Measurements from ENCODE around the gene KLK15. TPM values are rescaled to one million over a fixed set of nuclear protein-coding genes. Genes with fewer than 3 reads are reported as not detected.
A peak's percentile ranks its signal among the peaks of the same experiment; 100 is the strongest.

KLK15 gene
- total and polyA plus RNA-seq, 4 donors: not detected

DNA sequence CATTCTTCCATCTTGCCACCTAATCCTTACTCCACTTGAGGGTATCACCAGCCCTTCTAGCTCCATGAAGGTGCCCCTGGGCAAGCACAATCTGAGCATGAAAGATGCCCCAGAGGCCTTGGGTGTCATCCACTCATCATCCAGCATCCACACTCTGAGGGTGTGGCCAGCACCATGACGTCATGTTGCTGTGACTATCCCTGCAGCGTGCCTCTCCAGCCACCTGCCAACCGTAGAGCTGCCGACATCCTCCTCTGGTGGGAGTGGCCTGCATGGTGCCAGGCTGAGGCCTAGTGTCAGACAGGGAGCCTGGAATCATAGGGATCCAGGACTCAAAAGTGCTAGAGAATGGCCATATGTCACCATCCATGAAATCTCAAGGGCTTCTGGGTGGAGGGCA is 18.2 kb upstream of the KLK15 start:
- WGBS, 2 donors: 74 to 77% methylated on average over 4 of the region's 4 CpGs
- no peak for ATAC-seq (ENCODE audit: low FRiP score)
- no peak for DNase-seq
- Histone ChIP-seq H3K27ac (ENCODE audit: low read depth in 1 of 2, low read length in 2 of 2) (no peak overlapping the region), H3K9me3 (ENCODE audit: control insufficient read depth, low read length) (no peaks in the 10 kb centered on the region), H3K4me3 (ENCODE audit: low read length in 2 of 2) (no peak overlapping the region), H3K27me3 (ENCODE audit: control insufficient read depth in 1 of 2, insufficient read depth in 2 of 2, low read length in 1 of 2) (no peaks in the 10 kb centered on the region), H3K36me3 (ENCODE audit: control insufficient read depth in 1 of 2, insufficient read depth in 2 of 2, low read length in 1 of 2) (no peaks in the 10 kb centered on the region), H3K4me1 (ENCODE audit: control insufficient read depth in 1 of 2, insufficient read depth in 2 of 2, low read length in 2 of 2) (no peaks in the 10 kb centered on the region)
- intact Hi-C loops (cut with DNase I): no loop called here

DNA sequence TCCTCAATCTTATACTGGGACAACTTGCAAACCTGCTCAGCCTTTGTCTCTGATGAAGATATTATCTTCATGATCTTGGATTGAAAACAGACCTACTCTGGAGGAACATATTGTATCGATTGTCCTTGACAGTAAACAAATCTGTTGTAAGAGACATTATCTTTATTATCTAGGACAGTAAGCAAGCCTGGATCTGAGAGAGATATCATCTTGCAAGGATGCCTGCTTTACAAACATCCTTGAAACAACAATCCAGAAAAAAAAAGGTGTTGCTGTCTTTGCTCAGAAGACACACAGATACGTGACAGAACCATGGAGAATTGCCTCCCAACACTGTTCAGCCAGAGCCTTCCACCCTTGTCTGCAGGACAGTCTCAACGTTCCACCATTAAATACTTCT is 17.4 kb upstream of the KLK15 start:
- no peak for ATAC-seq (ENCODE audit: low FRiP score)
- 46 to 60% methylated on average over 3 of the region's 3 CpGs for WGBS, 2 donors
- DNase-seq: no peak
- Histone ChIP-seq H3K4me3 (ENCODE audit: low read length in 2 of 2) (no peak overlapping the region), H3K27ac (ENCODE audit: low read depth in 1 of 2, low read length in 2 of 2) (no peak overlapping the region), H3K4me1 (ENCODE audit: control insufficient read depth in 1 of 2, insufficient read depth in 2 of 2, low read length in 2 of 2) (no peaks in the 10 kb centered on the region), H3K27me3 (ENCODE audit: control insufficient read depth in 1 of 2, insufficient read depth in 2 of 2, low read length in 1 of 2) (no peaks in the 10 kb centered on the region), H3K36me3 (ENCODE audit: control insufficient read depth in 1 of 2, insufficient read depth in 2 of 2, low read length in 1 of 2) (no peaks in the 10 kb centered on the region), H3K9me3 (ENCODE audit: control insufficient read depth, low read length) (no peaks in the 10 kb centered on the region)
- intact Hi-C loops (cut with DNase I): no loop called here

GRCh38 chr19:50844296-50844935 is 11.0 kb upstream of the KLK15 start:
- no peak overlapping the region for H3K4me3 ChIP-seq (ENCODE audit: low read length in 2 of 2)
- H3K36me3 ChIP-seq (ENCODE audit: control insufficient read depth in 1 of 2, insufficient read depth in 2 of 2, low read length in 1 of 2): no peaks in the 10 kb centered on the region
- H3K9me3 ChIP-seq (ENCODE audit: control insufficient read depth, low read length): peaks cover 5% of the 10 kb centered on the region
- no peaks in the 10 kb centered on the region for H3K4me1 ChIP-seq (ENCODE audit: control insufficient read depth in 1 of 2, insufficient read depth in 2 of 2, low read length in 2 of 2)
- no peak for DNase-seq
- no peak for ATAC-seq (ENCODE audit: low FRiP score)
- 65% methylated on average over 8 of the region's 8 CpGs for WGBS, 2 donors
- intact Hi-C loops (cut with DNase I): no loop called here
- no peak overlapping the region for H3K27ac ChIP-seq (ENCODE audit: low read depth in 1 of 2, low read length in 2 of 2)
- H3K27me3 ChIP-seq (ENCODE audit: control insufficient read depth in 1 of 2, insufficient read depth in 2 of 2, low read length in 1 of 2): no peaks in the 10 kb centered on the region

DNA sequence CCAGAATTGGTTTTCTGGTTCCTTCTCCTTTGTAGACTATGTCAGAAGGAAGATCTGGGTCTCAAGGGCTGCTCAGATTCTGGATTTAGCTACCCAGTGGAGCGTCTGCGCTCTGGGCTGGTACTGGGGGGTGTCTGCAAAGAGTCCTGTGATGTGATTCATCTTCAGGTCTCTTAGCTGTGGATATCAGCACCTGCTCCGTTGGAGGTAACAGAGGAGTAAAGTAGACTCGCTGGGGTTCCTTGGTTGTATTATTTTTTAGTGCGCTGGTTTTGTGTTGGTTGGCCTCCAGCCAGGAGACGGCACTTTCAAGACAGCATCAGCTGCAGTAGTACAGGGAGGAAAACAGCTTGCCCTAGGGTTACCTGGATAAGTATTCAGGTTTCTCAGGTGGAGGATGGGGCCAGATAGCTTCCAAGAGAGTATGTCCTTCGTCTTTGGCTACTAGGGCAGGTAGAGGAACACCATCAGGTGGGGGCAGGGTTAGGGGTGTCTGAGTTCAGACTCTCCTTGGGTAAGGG is 10.4 kb upstream of the KLK15 start:
- Histone ChIP-seq H3K27ac (ENCODE audit: low read depth in 1 of 2, low read length in 2 of 2) (no peak overlapping the region), H3K4me1 (ENCODE audit: control insufficient read depth in 1 of 2, insufficient read depth in 2 of 2, low read length in 2 of 2) (no peaks in the 10 kb centered on the region), H3K4me3 (ENCODE audit: low read length in 2 of 2) (no peak overlapping the region), H3K27me3 (ENCODE audit: control insufficient read depth in 1 of 2, insufficient read depth in 2 of 2, low read length in 1 of 2) (no peaks in the 10 kb centered on the region), H3K9me3 (ENCODE audit: control insufficient read depth, low read length) (peaks cover 5% of the 10 kb centered on the region), H3K36me3 (ENCODE audit: control insufficient read depth in 1 of 2, insufficient read depth in 2 of 2, low read length in 1 of 2) (no peaks in the 10 kb centered on the region)
- no peak for DNase-seq
- ATAC-seq (ENCODE audit: low FRiP score): no peak
- intact Hi-C loops (cut with DNase I): no loop called here
- WGBS, 2 donors: 67% methylated on average over 7 of the region's 7 CpGs

DNA sequence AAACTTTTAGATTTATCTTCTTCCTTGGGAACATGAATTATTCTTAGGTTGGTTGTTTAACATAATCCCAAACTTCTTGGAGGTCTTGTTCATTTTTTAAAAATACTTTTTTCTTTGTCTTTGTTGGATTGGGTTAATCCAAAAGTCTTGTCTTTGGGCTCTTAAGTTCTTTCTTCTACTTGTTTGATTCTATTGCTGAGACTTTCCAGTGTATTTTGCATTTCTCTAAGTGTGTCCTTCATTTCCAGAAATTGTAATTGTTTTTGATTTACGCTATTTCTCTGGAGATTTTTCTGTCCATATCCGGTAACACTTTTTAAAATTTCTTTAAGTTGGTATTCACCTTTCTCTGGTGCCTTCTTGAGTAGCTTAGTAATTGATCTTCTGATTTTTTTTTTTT is 9.8 kb upstream of the KLK15 start:
- DNase-seq (no peak), ATAC-seq (ENCODE audit: low FRiP score) (no peak)
- Histone ChIP-seq H3K27ac (ENCODE audit: low read depth in 1 of 2, low read length in 2 of 2) (no peak overlapping the region), H3K9me3 (ENCODE audit: control insufficient read depth, low read length) (peaks cover 5% of the 10 kb centered on the region), H3K4me1 (ENCODE audit: control insufficient read depth in 1 of 2, insufficient read depth in 2 of 2, low read length in 2 of 2) (no peaks in the 10 kb centered on the region), H3K27me3 (ENCODE audit: control insufficient read depth in 1 of 2, insufficient read depth in 2 of 2, low read length in 1 of 2) (no peaks in the 10 kb centered on the region), H3K4me3 (ENCODE audit: low read length in 2 of 2) (no peak overlapping the region), H3K36me3 (ENCODE audit: control insufficient read depth in 1 of 2, insufficient read depth in 2 of 2, low read length in 1 of 2) (no peaks in the 10 kb centered on the region)
- 94 to 96% methylated on average over 2 of the region's 2 CpGs for WGBS, 2 donors
- intact Hi-C loops (cut with DNase I): no loop called here

DNA sequence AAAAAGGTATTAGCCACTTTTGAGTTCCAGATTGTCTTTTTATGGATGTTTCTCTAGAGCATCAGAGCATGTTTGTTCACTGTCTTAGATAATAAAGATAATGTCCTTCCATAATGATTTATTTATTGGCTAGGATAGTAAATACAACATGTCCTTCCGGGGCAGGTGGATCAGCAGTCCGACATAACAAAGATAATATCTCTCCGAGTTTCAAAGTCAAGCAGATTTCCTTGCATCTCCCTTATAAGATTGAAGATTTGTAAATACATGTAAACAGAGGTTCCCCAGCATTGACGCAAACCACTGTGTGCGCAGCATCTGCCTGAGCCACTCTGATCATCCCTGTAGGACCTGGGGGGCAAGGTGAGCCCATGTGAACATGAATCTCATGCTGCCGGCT is 8.8 kb upstream of the KLK15 start:
- intact Hi-C loops (cut with DNase I): no loop called here
- DNase-seq: no peak
- no peaks in the 10 kb centered on the region for H3K4me1 ChIP-seq (ENCODE audit: control insufficient read depth in 1 of 2, insufficient read depth in 2 of 2, low read length in 2 of 2)
- no peaks in the 10 kb centered on the region for H3K27me3 ChIP-seq (ENCODE audit: control insufficient read depth in 1 of 2, insufficient read depth in 2 of 2, low read length in 1 of 2)
- no peaks in the 10 kb centered on the region for H3K36me3 ChIP-seq (ENCODE audit: control insufficient read depth in 1 of 2, insufficient read depth in 2 of 2, low read length in 1 of 2)
- no peak overlapping the region for H3K27ac ChIP-seq (ENCODE audit: low read depth in 1 of 2, low read length in 2 of 2)
- H3K9me3 ChIP-seq (ENCODE audit: control insufficient read depth, low read length): peaks cover 5% of the 10 kb centered on the region
- H3K4me3 ChIP-seq (ENCODE audit: low read length in 2 of 2): no peak overlapping the region
- ATAC-seq (ENCODE audit: low FRiP score): no peak
- WGBS, 2 donors: 90 to 92% methylated on average over 6 of the region's 6 CpGs

DNA sequence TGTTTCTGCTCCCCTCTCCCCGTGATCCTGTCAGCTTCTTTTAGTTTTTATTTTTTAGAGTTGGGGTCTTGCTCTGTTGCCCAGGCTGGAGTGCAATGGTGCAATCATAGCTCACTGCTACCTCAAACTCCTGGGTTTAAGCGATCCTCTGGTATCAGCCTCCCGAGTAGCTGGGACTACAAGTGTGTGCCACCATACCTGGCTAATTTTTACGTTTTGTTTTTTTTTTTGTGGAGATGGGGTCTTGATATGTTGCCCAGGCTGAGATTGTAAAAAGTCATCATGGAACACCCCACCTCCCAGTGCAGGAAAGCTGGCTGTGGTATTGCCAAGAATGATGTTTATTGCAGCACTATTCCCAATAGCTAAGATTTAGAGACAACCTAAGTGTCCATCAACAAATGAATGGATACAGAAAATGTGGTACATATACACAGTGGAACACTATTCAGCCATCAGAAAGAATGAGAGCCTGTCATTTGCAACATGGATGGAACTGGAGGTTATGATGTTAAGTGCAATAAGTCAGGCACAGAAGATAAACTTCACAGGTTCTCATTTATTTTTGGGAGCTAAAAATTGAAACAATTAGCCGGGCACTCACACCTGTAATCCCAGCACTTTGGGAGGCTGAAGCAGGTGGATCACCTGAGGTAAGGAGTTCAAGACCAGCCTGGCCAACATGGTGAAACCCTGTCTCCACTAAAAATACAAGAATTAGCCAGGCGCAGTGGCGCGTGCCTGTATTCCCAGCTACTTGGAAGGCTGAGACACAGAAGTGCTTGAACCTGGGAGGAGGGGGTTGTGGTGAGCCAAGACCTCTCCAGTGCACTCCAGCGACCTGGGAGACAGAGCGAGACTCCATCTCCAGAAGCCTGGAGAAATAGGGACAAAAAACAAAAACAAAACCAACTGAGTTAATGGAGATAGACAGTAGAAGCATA is 6.6 kb upstream of the KLK15 start:
- Histone ChIP-seq H3K9me3 (ENCODE audit: control insufficient read depth, low read length) (peaks cover 5% of the 10 kb centered on the region), H3K4me3 (ENCODE audit: low read length in 2 of 2) (no peak overlapping the region), H3K36me3 (ENCODE audit: control insufficient read depth in 1 of 2, insufficient read depth in 2 of 2, low read length in 1 of 2) (no peaks in the 10 kb centered on the region), H3K27ac (ENCODE audit: low read depth in 1 of 2, low read length in 2 of 2) (no peak overlapping the region), H3K27me3 (ENCODE audit: control insufficient read depth in 1 of 2, insufficient read depth in 2 of 2, low read length in 1 of 2) (no peaks in the 10 kb centered on the region), H3K4me1 (ENCODE audit: control insufficient read depth in 1 of 2, insufficient read depth in 2 of 2, low read length in 2 of 2) (no peaks in the 10 kb centered on the region)
- DNase-seq (peak in 1 of 2 donors; percentile 21), ATAC-seq (ENCODE audit: low FRiP score) (no peak)
- WGBS, 2 donors: 76 to 77% methylated on average over 10 of the region's 10 CpGs
- intact Hi-C loops (cut with DNase I): no loop called here

- Histone ChIP-seq H3K4me3 (ENCODE audit: low read length in 2 of 2) (no peak overlapping the region), H3K9me3 (ENCODE audit: control insufficient read depth, low read length) (peaks cover 1% of the 10 kb centered on the region), H3K27me3 (ENCODE audit: control insufficient read depth in 1 of 2, insufficient read depth in 2 of 2, low read length in 1 of 2) (no peaks in the 10 kb centered on the region), H3K27ac (ENCODE audit: low read depth in 1 of 2, low read length in 2 of 2) (no peak overlapping the region), H3K4me1 (ENCODE audit: control insufficient read depth in 1 of 2, insufficient read depth in 2 of 2, low read length in 2 of 2) (no peaks in the 10 kb centered on the region), H3K36me3 (ENCODE audit: control insufficient read depth in 1 of 2, insufficient read depth in 2 of 2, low read length in 1 of 2) (no peaks in the 10 kb centered on the region)
- DNase-seq (no peak), ATAC-seq (ENCODE audit: low FRiP score) (no peak)
- WGBS, 2 donors: 11 to 16% methylated on average over 6 of the region's 6 CpGs
- intact Hi-C loops (cut with DNase I): no loop called here
Measured at GRCh38 chr19:50838239-50838638, 4.9 kb upstream of the KLK15 start.

DNA sequence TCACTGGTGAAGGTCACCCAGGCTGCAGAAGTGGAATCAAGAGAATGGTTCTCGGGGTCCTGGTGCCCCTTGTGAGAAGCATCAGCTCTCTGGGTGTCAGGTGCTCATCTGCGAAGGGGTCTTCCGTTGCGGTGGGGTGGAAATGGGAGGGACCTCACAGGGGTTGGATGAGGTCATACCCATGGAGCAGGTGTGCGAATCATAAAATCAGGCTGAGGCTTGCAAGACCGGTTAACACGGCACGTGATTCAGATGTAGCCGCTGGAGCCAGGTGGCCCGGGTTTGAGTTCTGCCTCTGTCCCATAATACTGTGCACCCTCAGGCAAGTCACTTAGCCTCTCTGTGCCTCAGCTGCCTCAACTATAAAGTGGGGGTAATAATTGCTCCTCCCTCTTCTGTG is 3.9 kb upstream of the KLK15 start:
- WGBS, 2 donors: 76 to 85% methylated on average over 10 of the region's 10 CpGs
- Histone ChIP-seq H3K27ac (ENCODE audit: low read depth in 1 of 2, low read length in 2 of 2) (no peak overlapping the region), H3K36me3 (ENCODE audit: control insufficient read depth in 1 of 2, insufficient read depth in 2 of 2, low read length in 1 of 2) (no peaks in the 10 kb centered on the region), H3K27me3 (ENCODE audit: control insufficient read depth in 1 of 2, insufficient read depth in 2 of 2, low read length in 1 of 2) (no peaks in the 10 kb centered on the region), H3K9me3 (ENCODE audit: control insufficient read depth, low read length) (peaks cover under 1% of the 10 kb centered on the region), H3K4me1 (ENCODE audit: control insufficient read depth in 1 of 2, insufficient read depth in 2 of 2, low read length in 2 of 2) (no peaks in the 10 kb centered on the region), H3K4me3 (ENCODE audit: low read length in 2 of 2) (no peak overlapping the region)
- DNase-seq (peak; percentile 17 to 52), ATAC-seq (ENCODE audit: low FRiP score) (no peak)
- intact Hi-C loops (cut with DNase I): no loop called here

Measured in aorta (tissue), 5 donors.